Esophagus muscularis mucosa (tissue), 4 donors: ENCODE data around the gene ABHD17B.

Experiments used
- CTCF ChIP-seq, 3 experiments: fragments of 200-600 bp in 2 of 3; fragments of 450-650 bp in 1 of 3; sonication (generic) in 2 of 3; IDR thresholded peaks; one replicate each; pipeline ENCODE4 v1.5.1; 2017 to 2019; ENCODE audit warnings: antibody characterized with exemption in 3 of 3, mild to moderate bottlenecking in 2 of 3, moderate library complexity in 1 of 3
- EP300 ChIP-seq: sonication (generic); formaldehyde crosslinking; IDR thresholded peaks from one replicate; pipeline ENCODE4 v1.6.1; 2017; ENCODE audit warnings: antibody characterized with exemption
- POLR2A ChIP-seq: fragments of 450-650 bp; IDR thresholded peaks from one replicate; pipeline ENCODE4 v1.6.1; 2017; ENCODE audit warnings: antibody characterized with exemption, moderate library complexity, mild to moderate bottlenecking, low read depth
- POLR2AphosphoS5 ChIP-seq, 2 donors: sonication (generic); formaldehyde crosslinking; IDR thresholded peaks; one replicate each; pipeline ENCODE4 v1.6.1; 2017; ENCODE audit warnings: antibody characterized with exemption in 2 of 2

- TF ChIP-seq CTCF (IDR thresholded peaks at IDR 0.05) (no peak), POLR2AphosphoS5 (IDR thresholded peaks at IDR 0.05) (no peak), EP300 (no peak), POLR2A (no peak)
Measured at GRCh38 chr9:71857159-71857558, 53.8 kb downstream of the ABHD17B start.
